ENCODE measurements around the gene CCDC77.

- TF ChIP-seq CTCF (IDR thresholded peaks at IDR 0.05; ENCODE audit: low read length) (no peak), EZH2 (IDR thresholded peaks at IDR 0.05; ENCODE audit: borderline replicate concordance, low read length) (no peak)
Observed at GRCh38 chr12:460261-461230, 59.1 kb downstream of the CCDC77 start.

All from OCI-LY1 (cell line).